GM21526 (cell line): ENCODE measurements around the gene FBLN1.
"Not testable (repeated sequence)": the region's sequence is repeated elsewhere in the genome, so short reads cannot be mapped to it uniquely, and the experiment has no call there.

Experiments
- ATAC-seq: cut with Tn5 transposase; IDR thresholded peaks from one replicate; pipeline ENCODE4 v1.9.1; 2021; ENCODE audit warnings: moderate library complexity; ENCODE audit not compliant: unreplicated experiment, low FRiP score

FBLN1 gene

DNA sequence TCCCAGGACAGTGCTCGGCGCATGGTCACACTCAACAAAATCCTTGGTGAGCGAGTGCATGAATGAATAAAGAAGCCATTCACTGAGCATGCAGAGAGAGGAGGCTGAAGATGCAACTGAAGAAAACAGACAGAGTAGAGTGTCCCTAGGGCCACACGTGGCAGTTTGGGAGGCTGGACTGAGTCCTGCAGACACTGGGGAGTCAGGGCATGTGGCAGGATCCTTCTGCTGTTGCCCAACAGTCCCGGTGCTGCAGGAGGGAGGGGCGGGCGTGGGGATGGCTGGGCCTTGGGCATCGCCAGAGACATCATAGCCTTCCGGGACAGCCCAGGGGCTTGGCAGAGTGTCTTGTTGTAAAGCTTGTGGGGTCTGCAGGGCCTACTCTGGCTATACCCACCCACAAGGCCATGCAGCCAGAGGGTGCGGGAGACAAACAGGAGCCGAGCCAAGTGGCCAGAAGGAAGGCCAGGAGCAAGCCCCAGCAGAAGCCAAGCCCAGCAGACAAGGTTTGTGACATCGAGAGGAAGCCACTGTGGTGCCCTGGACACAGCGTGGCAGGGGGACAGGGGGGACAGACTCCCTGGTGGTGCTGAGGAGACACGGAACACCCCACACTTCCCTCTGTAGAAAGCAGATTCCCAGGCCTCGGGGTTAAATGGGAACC is 26.7 kb upstream of the FBLN1 start:
- ATAC-seq: no peak

DNA sequence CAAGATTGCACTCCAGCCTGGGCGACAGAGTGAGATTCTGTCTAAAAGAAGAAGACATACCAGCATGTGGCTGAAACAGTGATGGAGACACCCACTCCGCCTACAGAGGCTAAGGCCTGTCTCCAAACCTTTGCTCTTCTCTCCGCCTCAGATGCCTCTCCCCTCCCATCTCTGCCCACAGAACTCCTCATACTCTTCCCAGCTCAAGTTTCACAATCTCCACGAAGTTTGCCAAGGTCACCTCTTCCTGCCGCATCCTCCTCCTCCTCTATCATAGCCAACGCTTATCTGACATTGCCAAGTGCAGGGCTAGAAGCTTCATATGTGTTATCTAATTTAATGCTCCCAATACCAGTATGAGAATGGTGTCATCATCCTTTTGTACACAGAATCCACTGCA is 25.9 kb upstream of the FBLN1 start:
- no peak for ATAC-seq

DNA sequence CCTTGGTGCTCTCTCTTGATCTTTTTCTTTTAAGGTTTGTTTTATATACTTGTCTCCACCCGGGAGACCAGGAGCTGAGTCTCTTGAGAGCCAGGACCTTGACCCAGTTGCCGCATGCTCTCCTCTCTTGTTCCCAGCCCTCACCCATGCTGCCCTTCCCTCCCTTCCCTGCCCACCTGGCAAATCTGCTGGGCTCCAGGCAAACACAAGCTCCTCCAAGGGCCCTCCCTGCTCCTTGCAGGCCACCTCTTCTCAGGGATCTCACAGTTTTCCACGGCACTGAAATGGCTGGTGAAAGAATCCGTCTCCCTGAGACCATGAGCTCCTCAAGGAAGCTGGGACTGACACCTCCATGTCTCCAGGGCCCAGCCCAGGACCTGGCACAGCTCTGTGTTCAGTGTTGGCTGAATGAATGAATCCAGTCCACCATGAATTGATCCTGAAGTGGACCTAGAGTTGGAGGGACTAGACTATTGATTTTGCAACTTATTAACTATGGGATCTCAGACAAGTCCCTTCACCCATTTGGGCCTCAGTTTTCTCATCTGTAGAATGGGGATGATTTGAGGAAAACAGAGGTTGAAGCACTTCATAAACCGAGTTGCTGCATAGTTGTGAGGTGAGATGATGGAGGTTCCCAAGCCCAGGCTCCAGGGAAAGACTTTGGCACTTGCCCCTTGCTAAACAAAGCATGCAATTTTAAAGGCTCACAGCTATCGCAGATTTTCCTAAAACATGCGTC is 25.1 kb upstream of the FBLN1 start:
- ATAC-seq: no peak

DNA sequence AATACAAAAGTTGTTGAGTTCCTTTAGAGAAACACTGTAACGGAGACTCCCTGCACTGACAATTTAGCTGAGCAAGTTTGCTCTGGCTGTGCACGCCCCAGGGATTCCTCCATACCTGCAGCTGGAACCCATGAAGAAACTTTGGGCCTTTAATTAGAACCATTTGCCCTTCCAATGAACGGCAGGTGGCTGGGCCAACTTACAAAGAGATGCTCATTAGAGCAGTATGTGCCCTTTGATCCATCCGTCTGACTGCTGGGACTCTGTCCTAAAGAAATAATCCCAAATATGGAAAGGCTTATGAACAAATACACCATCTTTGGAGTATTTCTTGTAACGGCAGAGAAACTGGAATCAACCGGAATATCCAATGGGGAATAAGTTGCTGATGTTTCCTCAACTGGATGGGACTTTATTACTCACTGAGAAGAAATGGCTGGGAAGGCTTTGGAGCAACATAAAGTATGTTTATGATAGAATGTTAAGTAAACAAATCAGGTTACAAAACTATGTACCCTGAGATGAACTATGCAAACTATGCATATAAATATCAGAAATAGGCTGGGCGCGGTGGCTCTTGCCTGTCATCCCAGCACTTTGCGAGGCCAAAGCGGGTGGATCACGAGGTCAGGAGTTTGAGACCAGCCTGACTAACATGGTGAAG is 24.4 kb upstream of the FBLN1 start:
- ATAC-seq: no peak

DNA sequence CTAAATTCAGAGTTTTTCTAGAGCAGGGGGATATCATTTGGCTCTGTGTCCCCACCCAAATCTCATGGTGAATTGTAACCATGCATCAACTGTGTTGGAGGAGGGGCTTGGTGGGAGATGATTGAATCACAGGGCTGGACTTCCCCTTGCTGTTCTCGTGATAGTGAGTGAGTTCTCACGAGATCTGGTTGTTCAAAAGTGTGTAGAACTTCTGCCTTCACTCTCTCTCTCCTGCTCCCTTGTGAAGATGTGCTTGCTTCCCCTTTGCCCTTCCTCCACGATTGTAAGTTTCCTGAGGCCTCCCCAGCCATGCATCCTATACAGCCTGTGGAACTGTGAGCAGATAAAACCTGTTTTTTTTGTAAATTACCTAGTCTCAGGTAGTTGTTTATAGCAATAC is 22.0 kb upstream of the FBLN1 start:
- no peak for ATAC-seq

DNA sequence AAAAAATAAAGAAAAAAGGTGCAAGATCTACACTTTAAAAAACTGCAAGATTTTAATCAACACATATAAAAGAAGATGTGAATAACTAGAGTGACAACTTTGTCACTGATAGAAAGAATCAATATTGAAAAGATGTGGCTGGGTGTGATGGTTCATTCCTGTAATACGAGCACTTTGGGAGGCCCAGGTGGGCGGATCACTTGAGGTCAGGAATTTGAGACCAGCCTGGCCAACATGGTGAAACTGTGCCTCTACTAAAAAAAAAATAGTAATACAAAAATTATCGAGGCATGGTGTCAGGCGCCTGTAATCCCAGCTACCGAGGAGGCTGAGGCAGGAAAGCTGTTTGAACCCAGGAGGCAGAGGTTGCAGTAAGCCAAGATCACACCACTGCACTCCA is 21.0 kb upstream of the FBLN1 start:
- ATAC-seq: no peak

DNA sequence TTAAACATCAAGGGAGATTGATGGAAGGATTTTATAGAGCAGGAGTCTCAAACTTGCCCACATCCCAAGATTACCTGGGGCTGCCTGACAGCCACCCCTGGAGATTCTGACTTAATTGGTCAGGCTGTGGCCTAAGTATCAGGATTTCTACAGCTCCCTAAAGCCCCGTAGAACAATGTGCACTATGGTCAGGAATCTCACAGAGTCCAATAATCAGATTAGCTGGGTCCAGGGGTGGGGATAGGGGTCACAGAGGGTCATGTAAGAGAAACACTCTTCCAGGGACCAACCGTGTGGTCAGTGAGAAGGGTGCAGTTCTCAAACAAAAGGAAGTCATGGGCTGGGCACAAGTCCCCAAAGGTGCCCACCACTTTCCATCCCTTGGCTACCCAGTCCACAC is 20.5 kb upstream of the FBLN1 start:
- ATAC-seq: no peak

DNA sequence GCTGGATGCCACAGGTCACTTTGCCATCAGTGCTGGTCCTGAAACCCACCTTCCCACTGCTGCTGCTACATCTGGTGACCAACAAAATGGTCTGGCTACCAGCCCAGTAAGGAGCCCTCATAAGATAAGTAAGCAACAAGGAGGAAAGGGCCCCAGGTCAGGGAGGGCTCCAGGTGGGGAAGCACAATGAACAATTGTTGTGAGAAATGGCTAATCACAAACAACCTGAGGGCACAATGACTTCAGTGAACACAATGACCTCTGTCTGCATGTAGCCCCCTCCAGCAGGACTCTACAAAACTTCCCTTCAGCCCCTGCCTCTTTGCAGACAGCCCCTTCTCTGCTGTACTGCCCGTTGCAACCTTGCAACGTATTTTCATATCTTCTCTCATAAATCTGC is 19.4 kb upstream of the FBLN1 start:
- ATAC-seq: no peak

DNA sequence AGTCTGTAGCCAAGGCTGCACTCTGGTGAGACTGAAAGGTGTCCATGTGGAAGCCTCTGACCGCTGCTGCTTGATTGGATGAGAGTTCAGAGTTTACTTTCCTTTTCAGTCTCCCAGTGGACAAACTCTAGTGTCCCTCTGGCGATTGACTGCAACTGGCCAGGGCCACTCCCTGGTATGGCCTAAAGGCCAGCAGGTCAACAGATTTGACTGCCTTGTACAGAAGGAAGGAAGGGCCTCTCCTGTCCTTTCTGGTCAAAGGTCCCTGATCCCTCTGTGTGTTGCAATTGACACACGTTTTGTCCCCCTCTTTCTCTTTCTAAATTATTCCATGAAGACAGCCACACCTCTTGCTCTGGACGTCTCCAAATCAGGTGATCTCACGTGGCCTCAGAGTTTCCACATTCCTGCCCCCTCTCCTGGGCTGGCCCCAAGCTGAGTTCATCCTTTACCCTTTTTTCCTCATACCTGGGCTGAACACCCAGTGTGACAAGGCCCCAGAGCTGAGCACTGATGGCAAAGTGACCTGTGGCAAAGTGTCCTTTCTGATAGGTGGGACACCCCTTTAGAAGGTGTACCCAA is 18.7 kb upstream of the FBLN1 start:
- no peak for ATAC-seq

DNA sequence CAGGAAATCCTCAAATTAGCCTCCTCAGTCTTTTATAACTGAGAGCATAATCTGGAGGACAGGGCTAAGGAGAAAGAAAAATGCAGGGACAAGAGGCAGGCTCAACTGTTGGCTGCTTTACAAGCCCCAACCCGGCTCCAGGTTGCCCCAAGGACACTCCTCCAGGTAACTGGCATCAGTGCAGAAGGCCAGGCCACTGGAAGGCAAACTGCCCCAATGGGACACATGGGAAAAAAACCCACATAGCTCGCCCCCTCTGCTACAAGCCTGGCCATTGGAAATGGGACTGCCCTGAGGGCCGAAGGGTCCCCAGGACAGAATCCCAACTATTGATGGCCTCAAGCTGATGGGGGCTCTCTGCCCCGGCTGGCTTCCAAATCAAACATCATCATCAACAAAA is 17.9 kb upstream of the FBLN1 start:
- no peak for ATAC-seq

DNA sequence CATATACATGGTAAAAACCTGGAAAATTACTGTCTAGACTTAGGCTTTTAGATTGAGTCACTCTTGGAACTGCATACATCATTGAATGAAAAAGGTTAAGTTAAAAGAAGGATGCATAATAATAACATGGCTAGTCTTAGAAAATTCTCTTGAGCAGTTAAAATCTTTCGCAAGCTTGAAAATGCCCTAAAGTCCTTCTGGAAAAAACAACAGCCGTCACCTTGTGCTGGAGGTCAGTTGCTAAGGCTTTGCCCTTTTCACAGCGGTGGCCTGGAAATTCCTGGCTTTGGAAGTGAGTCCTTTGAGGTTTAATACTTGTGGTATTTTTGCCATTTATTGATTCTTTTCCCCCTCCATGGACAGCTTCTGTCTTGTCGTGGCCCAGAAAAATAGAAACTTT is 17.4 kb upstream of the FBLN1 start:
- no peak for ATAC-seq

DNA sequence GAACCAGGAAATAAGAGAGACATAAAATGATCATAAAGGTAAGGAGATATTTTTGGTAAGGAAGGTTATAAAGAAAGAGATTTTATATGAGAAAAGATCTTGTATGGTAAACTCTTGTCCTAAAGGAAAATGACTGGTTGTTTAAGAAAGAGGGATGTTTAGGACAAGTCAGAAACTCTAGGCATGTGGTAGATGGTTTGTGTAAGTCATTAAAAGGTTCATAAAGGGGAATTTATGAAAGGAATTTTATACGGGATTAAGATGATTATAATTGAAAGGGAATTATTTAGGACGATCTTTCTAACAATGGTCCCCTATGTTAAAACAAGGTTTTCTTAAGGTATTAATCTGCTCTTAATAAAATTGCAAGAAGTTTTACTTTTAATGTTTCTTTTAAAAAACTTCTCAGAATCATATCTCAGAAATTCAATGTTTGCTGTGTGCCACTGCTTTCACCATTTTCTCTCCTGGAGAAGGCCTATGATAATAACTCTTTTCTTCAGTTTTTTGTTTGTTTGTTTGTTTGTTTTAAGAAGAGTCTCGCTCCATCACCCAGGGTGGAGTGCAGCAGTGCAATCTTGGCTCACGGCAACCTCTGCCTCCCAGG is 13.8 kb upstream of the FBLN1 start:
- ATAC-seq: no peak

DNA sequence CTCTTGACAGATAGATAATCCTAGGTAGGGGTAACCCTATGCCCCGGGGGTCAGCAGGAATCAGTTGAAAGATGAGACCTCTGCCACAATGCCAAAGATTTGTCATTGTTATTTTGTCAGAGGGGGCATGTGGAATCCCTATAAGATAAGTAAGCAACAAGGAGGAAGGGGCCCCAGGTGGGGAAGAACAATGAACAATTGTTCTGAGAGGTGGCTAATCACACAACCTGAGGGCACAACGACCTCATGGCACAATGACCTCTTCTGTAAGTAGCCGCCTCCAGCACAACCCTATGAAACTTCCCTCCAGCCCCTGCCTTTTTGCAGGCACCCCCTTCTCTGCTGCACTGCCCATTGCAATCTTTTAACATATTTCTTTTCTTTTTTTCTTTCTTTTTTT is 11.8 kb upstream of the FBLN1 start:
- no peak for ATAC-seq

DNA sequence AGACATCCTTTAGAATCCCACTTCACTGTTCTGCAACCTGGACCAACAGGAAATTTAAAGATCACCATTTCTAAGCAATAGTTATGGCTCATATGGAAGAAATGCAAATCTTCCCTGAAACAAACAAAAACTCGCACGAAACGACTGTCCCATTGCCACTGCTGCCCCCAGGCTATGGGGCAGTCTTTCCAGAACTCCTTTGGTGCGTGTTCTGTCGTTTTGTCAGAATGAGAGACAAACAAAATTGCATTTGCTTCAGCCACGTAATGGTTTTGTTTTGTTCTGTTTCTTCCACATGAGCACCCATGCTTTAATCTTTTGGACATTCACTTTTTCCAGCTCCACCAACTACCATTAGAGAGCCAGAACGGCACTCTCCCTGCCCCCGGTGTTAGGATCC is 10.8 kb upstream of the FBLN1 start:
- ATAC-seq: no peak

DNA sequence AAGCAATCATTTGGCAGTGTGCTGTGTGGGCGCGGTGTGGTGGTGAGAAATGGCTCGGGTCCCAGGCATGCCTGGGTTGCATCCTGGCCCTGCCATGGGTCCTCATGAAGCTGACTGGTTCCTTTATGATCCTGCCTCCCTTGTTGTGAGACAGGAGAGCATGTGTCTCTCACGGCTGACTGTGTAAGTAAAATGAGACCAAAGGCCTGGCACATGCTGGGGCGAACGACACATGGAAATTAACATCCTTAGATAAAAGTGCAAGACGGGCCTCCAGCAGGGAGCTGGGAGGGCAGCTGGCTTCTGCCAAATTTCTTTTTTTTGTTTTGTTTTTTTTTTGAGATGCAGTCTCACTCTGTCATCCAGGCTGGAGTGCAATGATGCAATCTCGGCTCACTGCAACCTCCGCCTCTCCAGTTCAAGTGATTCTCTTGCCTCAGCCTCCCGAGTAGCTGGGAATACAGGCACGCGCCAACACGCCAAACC is 9.4 kb upstream of the FBLN1 start:
- ATAC-seq: no peak

DNA sequence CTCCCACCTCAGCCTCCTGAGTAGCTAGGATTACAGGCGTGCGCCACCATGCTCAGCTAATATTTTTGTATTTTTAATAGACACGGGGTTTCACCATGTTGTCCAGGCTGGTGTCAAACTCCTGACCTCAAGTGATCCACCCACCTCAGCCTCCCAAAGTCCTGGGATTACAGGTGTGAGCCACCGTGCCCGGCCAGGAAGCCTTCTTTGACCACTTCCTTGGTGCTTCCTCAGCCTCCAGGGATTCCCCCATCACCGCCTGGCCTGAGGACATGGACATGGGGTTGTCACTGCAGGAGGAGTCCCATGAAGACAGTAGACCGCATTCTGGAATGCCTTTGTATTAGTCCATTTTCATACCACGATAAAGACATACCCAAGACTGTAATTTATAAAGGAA is 8.4 kb upstream of the FBLN1 start:
- ATAC-seq: not testable (repeated sequence)

DNA sequence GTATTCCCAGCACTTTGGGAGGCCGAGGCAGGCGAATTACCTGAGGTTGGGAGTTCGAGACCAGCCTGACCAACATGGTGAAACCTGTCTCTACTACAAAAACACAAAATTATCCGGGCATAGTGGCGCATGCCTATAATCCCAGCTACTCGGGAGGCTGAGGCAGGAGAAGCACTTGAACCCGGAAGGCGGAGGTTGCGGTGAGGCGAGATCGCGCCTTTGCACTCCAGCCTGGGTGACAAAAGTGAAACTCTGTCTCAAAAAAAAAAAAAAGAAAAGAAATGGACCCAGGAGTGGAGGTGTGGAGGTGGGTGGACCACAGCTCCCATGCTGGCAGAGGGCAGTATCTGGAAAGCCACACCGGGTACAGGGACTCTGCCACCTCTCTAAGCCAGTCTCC is 7.1 kb upstream of the FBLN1 start:
- ATAC-seq: not testable (repeated sequence)

DNA sequence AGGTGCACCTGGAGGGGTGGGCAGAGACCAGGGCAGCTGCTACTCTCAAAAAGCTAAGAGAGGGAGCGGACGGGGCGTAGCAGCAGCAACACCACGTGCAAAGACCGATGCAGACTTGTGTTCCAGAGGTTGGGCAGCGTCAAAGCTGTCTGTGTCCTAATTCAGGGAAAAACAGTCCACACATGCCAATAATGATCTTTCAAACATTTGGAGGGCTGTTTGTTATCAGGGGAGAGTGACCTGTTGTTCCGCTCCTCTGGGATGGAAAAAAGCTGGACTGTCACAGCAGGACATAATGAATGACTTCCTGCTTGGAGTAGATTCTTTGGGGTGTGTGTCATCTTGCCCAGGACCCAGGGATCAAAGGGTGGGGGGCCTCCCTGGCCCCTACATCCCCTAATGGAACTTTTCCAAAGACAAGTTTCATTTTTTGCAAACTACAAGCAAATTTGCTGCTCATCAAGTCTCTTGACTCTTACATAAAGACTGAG is 6.2 kb upstream of the FBLN1 start:
- ATAC-seq: no peak

DNA sequence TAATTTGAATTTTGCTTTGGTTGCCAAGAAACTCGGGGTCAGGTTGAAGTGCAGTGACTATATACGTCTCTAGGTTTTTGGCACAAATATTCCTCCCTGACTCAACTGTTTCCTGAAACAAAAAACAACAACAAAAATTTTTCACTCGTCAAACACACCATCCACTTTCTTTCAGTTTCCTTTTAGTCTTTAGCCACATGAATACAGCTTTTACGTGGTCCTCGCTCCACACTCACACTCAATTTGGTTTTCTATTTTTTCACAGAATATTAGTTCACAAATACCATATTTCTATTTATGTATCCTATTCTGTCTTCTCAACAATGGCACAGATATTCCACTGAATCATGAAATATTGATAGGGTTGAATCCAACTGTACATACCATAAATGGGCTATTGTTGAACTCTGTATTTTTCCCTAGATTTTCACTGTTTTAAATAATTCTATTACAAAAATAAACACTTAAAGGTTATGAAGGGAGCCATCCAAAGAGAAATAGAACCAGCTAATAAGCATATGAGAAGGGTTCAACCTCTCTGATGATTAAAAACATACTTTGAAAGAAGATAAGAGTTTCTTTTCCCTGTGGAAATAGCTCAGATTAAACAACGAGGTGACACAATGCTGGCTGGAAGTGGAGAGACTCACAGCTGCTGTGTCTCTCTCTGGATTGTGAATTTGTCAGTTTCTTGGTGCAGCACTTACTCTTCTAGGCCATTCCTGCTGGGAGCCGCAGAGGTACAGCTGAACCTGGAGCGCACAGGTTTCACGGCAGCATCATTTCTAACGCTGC is 5.1 kb upstream of the FBLN1 start:
- no peak for ATAC-seq

DNA sequence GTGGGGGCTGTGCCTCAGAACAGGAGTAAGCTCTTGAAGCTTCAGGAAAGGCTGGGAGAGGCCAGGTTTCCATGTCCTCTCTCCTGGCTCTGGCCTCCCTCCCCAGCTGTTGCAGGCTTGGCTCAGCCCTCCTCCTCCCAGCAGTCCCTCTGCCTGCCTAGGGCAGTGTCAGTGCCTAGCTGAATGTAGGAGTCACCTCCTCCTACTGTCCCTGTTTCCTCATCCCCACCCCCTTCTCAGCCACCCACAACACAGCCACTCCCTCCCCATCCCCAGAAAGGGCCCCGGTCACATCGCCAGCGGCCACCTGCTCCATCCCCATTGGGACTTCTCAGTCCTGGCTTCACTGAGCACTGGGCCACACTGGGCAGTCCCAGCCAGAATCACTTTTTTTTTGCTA is 2.9 kb upstream of the FBLN1 start:
- no peak for ATAC-seq
